GM19035 (cell line): ENCODE data around the gene SLC44A5.

Source experiments
- ATAC-seq: cut with Tn5 transposase; IDR thresholded peaks from one replicate; pipeline ENCODE4 v1.9.1; 2021; ENCODE audit not compliant: unreplicated experiment

The SLC44A5 gene

GRCh38 chr1:75589637-75590036, 21.3 kb downstream of the SLC44A5 start:
- no peak for ATAC-seq

- ATAC-seq, result no peak
Observed at GRCh38 chr1:75588779-75589475, 22.0 kb downstream of the SLC44A5 start.

DNA sequence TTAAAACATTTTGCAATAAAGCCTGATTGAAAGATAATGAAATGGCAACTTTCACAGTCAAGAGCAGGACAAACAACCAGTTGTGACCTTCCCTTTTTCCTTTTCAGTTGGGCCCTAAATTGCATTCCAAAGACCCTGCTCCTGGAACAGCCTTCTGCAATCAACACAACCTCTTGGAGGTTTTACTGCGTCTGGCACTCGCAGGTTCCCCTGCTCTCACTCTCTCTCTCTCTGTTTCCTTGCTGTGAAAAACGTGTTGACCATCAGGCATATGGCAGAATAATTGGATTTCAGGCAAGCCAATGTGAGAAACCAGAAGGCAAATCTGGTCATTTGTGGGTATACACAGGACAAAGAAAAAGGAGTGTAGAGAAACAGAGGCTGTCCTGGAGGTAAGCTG, 23.2 kb downstream of the SLC44A5 start:
- ATAC-seq, result no peak

GRCh38 chr1:75583282-75583681, 27.6 kb downstream of the SLC44A5 start:
- ATAC-seq, result no peak

- ATAC-seq, result no peak
Observed at GRCh38 chr1:75582725-75583261, 28.1 kb downstream of the SLC44A5 start.

DNA sequence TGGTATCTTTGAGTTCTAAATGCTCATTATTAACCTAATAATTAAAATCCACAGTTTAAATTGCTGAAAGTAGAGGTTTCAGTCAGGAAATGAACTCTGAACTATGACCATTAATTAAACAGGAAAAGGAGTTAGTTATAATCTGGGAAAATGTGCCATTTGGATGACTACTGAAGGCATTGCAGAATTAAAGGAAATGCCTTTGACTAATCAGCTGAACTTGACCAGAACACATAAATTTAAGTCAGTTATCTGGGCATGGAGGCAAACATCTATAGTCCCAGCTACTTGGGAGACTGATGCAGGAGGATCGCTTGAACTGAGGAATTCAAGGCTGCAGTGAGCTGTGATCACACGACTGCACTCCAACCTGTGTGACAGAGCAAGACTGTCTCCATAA, 31.9 kb downstream of the SLC44A5 start:
- ATAC-seq, result no peak

DNA sequence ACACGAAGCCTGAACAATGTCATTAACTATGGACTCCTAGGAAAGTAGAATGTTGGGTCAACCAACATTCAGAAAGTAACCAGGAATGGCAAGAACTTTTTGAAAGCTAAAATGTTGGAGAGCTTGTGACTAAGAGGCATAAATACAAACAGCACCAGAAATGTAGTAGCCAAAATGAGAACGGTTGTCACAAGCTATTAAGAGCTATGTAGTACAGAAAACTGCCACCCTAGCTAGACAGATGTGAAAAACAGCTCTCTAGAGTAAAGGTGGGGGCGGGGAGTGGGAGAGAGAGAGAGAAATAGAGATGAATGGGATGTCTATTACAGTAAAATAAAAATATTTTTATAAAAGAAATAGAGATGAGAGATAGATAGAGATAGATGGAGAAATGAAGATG, 35.1 kb downstream of the SLC44A5 start:
- no peak for ATAC-seq

- ATAC-seq, result no peak
Observed at GRCh38 chr1:75567191-75567590, 43.7 kb downstream of the SLC44A5 start.

GRCh38 chr1:75559800-75560199, 51.1 kb downstream of the SLC44A5 start:
- no peak for ATAC-seq

DNA sequence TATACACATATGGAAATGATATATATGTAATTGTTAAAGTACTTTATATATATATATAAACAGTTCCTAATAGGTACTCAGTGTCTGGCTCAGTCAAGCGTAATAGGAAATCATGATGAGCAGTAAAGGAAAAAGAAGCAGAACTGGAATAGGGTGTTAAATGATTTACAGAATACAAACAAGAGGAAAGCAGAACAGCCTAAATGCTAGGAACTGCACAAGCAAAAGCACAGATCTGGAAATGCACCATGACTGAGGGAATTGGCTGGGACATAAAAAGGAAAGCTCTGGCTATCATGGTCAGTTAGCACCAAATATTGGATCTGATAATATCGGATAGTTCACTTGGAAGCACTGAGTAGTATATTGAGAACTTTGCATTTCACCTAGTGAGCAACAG, 51.8 kb downstream of the SLC44A5 start:
- no peak for ATAC-seq

DNA sequence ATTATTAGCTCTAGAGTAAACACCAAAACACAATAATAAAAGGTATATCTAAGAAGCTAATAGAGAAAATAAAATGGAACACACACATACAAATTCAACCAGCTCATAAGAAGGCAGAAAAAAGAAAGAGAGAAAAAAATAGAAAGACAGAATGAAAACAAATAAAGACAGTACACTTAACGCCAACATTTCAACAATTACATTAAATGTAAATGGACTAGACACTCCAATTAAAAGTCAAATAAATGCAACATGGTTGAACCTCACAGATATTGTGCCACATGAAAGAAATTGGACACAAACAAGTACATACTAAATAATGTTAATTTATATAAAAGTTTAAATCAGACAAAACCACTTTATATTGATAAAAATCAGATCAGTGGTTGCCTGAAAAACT, 56.0 kb downstream of the SLC44A5 start:
- ATAC-seq, result no peak

- no peak for ATAC-seq
Observed at GRCh38 chr1:75554181-75554580, 56.7 kb downstream of the SLC44A5 start.

- no peak for ATAC-seq
Observed at GRCh38 chr1:75550559-75550958, 60.4 kb downstream of the SLC44A5 start.

DNA sequence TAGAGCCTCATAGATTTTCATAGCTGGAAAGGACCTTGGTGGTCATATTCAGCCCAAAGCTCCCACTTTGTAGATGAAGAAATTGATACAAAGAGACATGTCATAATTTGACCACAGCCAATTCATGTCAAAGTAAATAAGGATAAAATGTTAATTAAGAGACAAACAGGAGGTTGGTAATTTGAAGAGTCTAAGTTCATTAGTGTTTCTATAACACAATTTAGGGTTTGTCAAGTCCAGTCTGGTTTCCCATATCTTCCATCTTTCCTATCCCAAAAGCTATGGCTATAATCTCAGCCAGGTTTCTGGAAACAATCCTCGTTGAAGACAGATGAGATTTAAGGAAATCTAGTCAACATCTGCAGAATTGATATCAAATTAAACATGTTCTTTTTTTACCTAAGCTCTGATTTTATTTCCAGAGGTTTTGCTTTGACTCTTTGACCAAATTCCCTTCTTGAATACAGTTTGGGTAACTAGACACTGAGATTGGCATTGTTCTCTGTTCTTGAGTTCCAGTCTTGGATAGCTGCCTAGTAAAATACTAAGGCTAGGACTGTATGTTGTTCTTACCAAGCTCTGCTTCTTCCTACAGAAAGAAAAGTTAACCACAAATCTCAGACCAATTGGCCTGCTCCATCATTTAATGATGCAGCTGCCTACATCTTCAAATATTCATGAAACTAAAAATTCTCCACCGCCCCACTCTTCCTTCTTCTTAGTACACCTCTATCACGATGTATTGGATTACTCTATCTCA, 62.0 kb downstream of the SLC44A5 start:
- ATAC-seq, result no peak

DNA sequence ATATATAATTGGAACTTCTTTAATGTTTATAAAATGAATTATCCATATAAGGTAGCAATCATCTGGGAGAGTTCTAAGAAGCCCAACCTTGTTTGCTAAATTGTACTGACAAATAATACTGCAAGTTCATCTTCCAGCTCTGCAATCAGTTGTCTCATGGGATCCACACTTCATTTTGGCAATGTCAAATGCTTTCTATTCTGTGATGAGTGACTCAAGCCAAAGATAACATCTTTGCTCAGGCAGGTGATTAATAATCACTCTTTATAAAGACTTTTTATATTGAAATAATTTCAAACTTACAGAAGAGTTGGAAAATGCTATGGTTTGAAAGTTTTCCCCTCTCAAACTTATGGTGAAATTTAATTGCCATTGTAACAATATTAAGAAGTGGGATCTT, 67.2 kb downstream of the SLC44A5 start:
- no peak for ATAC-seq

DNA sequence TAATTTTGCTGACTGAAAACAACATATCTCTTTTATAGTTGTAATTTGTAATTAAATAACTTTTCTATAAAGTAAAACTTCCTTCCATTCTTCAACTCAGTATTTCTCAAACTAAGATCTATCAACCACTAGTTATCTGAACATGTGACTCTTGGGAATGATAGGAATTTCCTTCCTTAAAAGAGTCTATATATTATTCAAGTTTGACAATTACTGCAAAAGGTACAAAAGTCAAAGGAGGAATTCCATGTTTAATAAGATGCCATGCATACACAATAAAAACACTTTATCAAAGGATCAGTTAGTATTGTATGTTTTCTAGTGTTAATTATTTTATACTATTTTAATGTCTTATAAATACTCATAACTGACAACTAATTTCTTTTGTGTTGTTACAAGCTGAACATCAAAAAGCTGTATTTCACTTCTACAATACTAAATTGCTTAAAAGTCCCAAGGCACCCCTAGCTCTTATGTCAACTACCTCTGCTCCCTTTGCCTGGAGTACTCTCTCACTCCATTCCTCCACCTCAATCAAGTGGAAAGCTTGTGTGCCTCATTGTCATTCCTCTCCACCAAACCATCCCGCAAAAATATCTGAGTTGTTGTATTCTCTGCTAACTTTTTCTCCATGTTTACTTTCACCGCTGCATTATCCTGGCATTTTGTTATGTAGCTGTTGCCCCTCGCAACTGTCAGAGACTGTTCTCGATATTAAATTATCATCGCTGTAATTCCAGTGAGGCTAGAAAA, 67.9 kb downstream of the SLC44A5 start:
- ATAC-seq, result no peak

GRCh38 chr1:75539230-75540116, 71.4 kb downstream of the SLC44A5 start:
- no peak for ATAC-seq

GRCh38 chr1:75533085-75533484, 77.8 kb downstream of the SLC44A5 start:
- no peak for ATAC-seq

DNA sequence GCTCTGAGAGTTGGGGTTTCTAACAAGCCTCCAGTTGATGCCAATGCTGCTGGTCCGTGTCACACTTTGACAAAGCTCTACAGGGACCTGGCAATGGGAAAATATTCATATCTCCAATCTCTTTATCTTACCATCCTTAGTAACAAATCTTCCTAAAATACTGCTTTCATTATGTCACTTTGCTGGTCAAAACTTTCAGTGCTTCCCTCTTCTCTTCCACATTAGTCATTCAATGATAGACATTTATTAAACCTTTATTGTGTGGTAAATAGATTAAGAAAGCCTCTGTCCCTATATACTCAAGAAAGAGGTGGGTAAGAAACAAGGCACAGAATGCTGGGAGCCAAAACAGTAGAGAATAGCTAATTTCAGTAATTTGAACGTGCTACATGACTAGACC, 79.3 kb downstream of the SLC44A5 start:
- no peak for ATAC-seq

DNA sequence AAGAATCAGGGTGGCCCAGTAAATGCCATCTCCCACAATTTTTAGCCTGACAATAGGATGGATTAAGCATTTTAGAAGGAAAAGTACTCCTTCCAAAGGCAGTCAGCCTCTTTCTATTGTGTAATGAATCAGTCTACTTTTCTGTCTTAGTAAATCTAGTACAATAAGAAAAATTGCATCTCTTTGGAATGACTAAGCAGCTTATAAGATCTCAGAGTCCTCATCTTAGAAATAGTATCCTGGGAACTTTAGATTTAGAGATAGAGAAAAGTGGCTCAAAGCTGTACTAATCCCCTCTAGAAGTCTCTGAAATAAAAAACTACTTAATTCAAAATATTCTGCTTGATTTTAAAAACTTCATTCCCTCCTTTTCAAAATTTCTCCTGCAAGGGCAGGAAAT, 81.4 kb downstream of the SLC44A5 start:
- ATAC-seq, result no peak

GRCh38 chr1:75528001-75528400, 82.9 kb downstream of the SLC44A5 start:
- no peak for ATAC-seq
